ENCODE measurements around the gene ARHGDIB. TPM values are rescaled to one million over a fixed set of nuclear protein-coding genes. Genes with fewer than 3 reads are reported as not detected.

Gene ARHGDIB
- total RNA-seq, 1 donor from 2014 or later, result 680 TPM

- no peak for DNase-seq
- intact Hi-C loops (cut with micrococcal nuclease), result loop anchor here (1.0 to 10.0 kb wide), 4 partner anchors 32 to 532 kb away; partner anchors contain the start of genes ARHGDIB, C12orf60 and WBP11
- ChIA-PET POLR2A (interaction anchor here (1.6 to 4.3 kb wide), 4 partner anchors 32 to 223 kb away, joined by 6 to 19 read pairs (median 12); partner anchors contain the start of gene ARHGDIB), CTCF (interaction anchor here (0.6 to 5.3 kb wide), 4 partner anchors 46 to 203 kb away, joined by 3 to 139 read pairs (median 17); partner anchors contain the start of genes ART4 and ERP27)
- Mint-ChIP-seq H3K9me3 (peaks cover 12% of the 10 kb centered on the region), H3K4me1 (peaks cover 74% of the 10 kb centered on the region), H3K27ac (peak overlapping the region; percentile 85), H3K36me3 (ENCODE audit: low read depth) (no peaks in the 10 kb centered on the region), H3K4me3 (peak overlapping the region; percentile 52), H3K27me3 (peaks cover 3% of the 10 kb centered on the region)
- no peak for TF ChIP-seq CTCF (IDR thresholded peaks at IDR 0.05)
- ATAC-seq (ENCODE audit: low read depth), result no peak
Measured at GRCh38 chr12:14993117-14993516, 31.7 kb upstream of the ARHGDIB start.

GRCh38 chr12:14992673-14993072, 31.3 kb upstream of the ARHGDIB start:
- POLR2A ChIA-PET, result interaction anchor here (2.0 to 4.3 kb wide), 2 partner anchors 31 to 222 kb away, joined by 6 to 19 read pairs; partner anchors contain the start of gene ARHGDIB
- no peak for TF ChIP-seq CTCF (IDR thresholded peaks at IDR 0.05)
- ATAC-seq (ENCODE audit: low read depth) (no peak), DNase-seq (no peak)
- peaks cover 13% of the 10 kb centered on the region for H3K9me3 Mint-ChIP-seq
- H3K27me3 Mint-ChIP-seq, result no peaks in the 10 kb centered on the region
- H3K4me1 Mint-ChIP-seq, result peaks cover 78% of the 10 kb centered on the region
- H3K36me3 Mint-ChIP-seq (ENCODE audit: low read depth), result no peaks in the 10 kb centered on the region
- H3K27ac Mint-ChIP-seq, result peak overlapping the region; percentile 67
- intact Hi-C loops (cut with micrococcal nuclease), result loop anchor here (1.0 to 10.0 kb wide), 4 partner anchors 31 to 532 kb away; partner anchors contain the start of genes ARHGDIB, C12orf60 and WBP11
- CTCF ChIA-PET, result interaction anchor here (0.8 to 5.3 kb wide), 4 partner anchors 45 to 147 kb away, joined by 3 to 139 read pairs (median 17); partner anchors contain the start of genes ART4 and ERP27
- H3K4me3 Mint-ChIP-seq, result no peak overlapping the region

GRCh38 chr12:14991069-14991468, 29.7 kb upstream of the ARHGDIB start:
- POLR2A ChIA-PET, result interaction anchor here (0.7 to 1.1 kb wide), 3 partner anchors 34 to 220 kb away, joined by 3 to 4 read pairs (median 3); a partner anchor contains a TSS
- TF ChIP-seq CTCF (IDR thresholded peaks at IDR 0.05), result no peak
- CTCF ChIA-PET, result interaction anchor here (1.5 kb wide), 1 partner anchor 268 kb away, joined by 5 read pairs; no protein-coding TSS in a partner anchor
- Mint-ChIP-seq H3K9me3 (peaks cover 13% of the 10 kb centered on the region), H3K36me3 (ENCODE audit: low read depth) (no peaks in the 10 kb centered on the region), H3K27ac (peak overlapping the region; percentile 46), H3K4me3 (no peak overlapping the region), H3K4me1 (peaks cover 85% of the 10 kb centered on the region), H3K27me3 (no peaks in the 10 kb centered on the region)
- intact Hi-C loops (cut with micrococcal nuclease), result loop anchor here (10.0 kb wide), 1 partner anchor 534 kb away; no protein-coding TSS in a partner anchor
- DNase-seq (no peak), ATAC-seq (ENCODE audit: low read depth) (peak; percentile 12)

GRCh38 chr12:14989790-14990189, 28.4 kb upstream of the ARHGDIB start:
- intact Hi-C loops (cut with micrococcal nuclease), result loop anchor here (1.0 to 10.0 kb wide), 2 partner anchors 28 to 535 kb away; partner anchors contain the start of gene ARHGDIB
- Mint-ChIP-seq H3K4me3 (peak overlapping the region; percentile 41), H3K9me3 (peaks cover 13% of the 10 kb centered on the region), H3K27me3 (no peaks in the 10 kb centered on the region), H3K27ac (peak overlapping the region; percentile 72), H3K4me1 (peaks cover 73% of the 10 kb centered on the region), H3K36me3 (ENCODE audit: low read depth) (no peaks in the 10 kb centered on the region)
- DNase-seq, result no peak
- peak; percentile 35 for ATAC-seq (ENCODE audit: low read depth)
- TF ChIP-seq CTCF (IDR thresholded peaks at IDR 0.05), result no peak
- ChIA-PET POLR2A (interaction anchor here (0.5 to 1.9 kb wide), 9 partner anchors 14 to 769 kb away, joined by 3 to 10 read pairs (median 4); partner anchors contain the start of gene ARHGDIB), CTCF (interaction anchor here (1.5 to 1.7 kb wide), 2 partner anchors 144 to 266 kb away, joined by 5 read pairs; no protein-coding TSS in a partner anchor)

GRCh38 chr12:14988035-14988434, 26.6 kb upstream of the ARHGDIB start:
- no peak for ATAC-seq (ENCODE audit: low read depth)
- H3K36me3 Mint-ChIP-seq (ENCODE audit: low read depth), result no peaks in the 10 kb centered on the region
- H3K27me3 Mint-ChIP-seq, result no peaks in the 10 kb centered on the region
- no peak for TF ChIP-seq CTCF (IDR thresholded peaks at IDR 0.05)
- peaks cover 13% of the 10 kb centered on the region for H3K9me3 Mint-ChIP-seq
- intact Hi-C loops (cut with micrococcal nuclease), result no loop called here
- ChIA-PET POLR2A (interaction anchor here (1.0 kb wide), 1 partner anchor 34 kb away, joined by 3 read pairs; no protein-coding TSS in a partner anchor), CTCF (no interaction called here)
- peaks cover 61% of the 10 kb centered on the region for H3K4me1 Mint-ChIP-seq
- H3K4me3 Mint-ChIP-seq, result no peak overlapping the region
- DNase-seq, result no peak
- H3K27ac Mint-ChIP-seq, result peak overlapping the region; percentile 25

Measured in activated B cell treated with CpG ODN at 0.5 μM for 24 hours (primary cell).